ENCODE data around the gene PSAT1.

The PSAT1 gene

DNA sequence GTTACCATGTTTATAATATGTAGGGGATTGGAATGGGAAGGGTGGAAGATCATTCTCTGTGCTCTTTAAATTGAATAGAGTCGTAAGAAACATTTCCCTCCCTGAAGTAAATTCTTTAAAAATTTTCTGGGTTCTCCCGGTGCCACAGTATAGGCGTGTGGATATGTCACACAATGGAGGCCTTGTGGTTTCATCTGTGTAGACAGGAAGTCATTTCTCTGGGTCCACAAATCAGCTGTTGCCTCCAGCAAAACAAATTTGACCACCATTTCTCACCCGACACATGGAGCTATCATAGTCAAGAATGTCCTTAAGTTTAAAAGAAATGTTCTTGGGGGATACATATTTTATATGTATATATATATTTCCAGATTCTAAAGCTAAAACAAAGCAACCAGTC lies 43.6 kb upstream of the PSAT1 start:
- TF ChIP-seq SIN3A (IDR thresholded peaks at IDR 0.05; ENCODE audit: borderline replicate concordance, insufficient read depth, low read length) = no peak
- no peak for TF ChIP-seq FOXP2 (optimal IDR thresholded peaks at IDR 0.05; ENCODE audit: borderline replicate concordance, extremely low read depth, extremely low read length, insufficient read depth)
- TF ChIP-seq TAF1 (IDR thresholded peaks at IDR 0.05; ENCODE audit: borderline replicate concordance, insufficient read depth, low read length) = no peak
- no peak for TF ChIP-seq POLR2AphosphoS5 (IDR thresholded peaks at IDR 0.05; ENCODE audit: low read depth, low read length)
- TF ChIP-seq, protein P1, sequence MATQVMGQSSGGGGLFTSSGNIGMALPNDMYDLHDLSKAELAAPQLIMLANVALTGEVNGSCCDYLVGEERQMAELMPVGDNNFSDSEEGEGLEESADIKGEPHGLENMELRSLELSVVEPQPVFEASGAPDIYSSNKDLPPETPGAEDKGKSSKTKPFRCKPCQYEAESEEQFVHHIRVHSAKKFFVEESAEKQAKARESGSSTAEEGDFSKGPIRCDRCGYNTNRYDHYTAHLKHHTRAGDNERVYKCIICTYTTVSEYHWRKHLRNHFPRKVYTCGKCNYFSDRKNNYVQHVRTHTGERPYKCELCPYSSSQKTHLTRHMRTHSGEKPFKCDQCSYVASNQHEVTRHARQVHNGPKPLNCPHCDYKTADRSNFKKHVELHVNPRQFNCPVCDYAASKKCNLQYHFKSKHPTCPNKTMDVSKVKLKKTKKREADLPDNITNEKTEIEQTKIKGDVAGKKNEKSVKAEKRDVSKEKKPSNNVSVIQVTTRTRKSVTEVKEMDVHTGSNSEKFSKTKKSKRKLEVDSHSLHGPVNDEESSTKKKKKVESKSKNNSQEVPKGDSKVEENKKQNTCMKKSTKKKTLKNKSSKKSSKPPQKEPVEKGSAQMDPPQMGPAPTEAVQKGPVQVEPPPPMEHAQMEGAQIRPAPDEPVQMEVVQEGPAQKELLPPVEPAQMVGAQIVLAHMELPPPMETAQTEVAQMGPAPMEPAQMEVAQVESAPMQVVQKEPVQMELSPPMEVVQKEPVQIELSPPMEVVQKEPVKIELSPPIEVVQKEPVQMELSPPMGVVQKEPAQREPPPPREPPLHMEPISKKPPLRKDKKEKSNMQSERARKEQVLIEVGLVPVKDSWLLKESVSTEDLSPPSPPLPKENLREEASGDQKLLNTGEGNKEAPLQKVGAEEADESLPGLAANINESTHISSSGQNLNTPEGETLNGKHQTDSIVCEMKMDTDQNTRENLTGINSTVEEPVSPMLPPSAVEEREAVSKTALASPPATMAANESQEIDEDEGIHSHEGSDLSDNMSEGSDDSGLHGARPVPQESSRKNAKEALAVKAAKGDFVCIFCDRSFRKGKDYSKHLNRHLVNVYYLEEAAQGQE (IDR thresholded peaks at IDR 0.05; ENCODE audit: insufficient read depth in 1 of 2, low read depth in 2 of 2, low read length in 2 of 2) = no peak

DNA sequence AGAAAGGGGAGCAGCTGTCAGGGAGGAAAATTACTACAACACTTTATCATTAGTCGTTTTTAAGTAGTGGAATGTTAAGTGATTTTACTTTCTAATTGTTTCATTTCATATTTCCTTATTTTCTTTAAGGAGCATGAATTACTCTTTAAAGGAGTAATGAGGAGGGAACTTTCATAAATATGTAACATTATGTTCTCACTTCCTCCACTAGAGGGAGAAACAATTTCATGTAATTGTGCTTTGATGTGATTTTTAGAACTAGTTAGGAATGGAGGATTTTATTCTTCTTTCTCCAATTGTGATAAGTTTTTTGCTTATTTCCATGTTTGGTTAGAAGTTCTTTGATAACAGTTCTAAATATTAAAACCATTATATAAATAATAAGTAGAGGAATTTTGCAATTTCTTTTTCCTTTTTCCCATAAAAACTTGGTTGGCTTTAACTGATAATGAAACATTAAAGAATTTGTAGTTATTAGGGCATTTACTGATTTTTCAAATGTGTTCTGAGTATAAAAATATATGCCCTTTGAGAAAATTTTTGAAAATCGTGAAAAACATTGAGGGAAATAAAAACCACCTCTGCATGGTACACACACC lies 35.4 kb upstream of the PSAT1 start:
- no peak for TF ChIP-seq SIN3A (IDR thresholded peaks at IDR 0.05; ENCODE audit: borderline replicate concordance, insufficient read depth, low read length)
- no peak for TF ChIP-seq POLR2AphosphoS5 (IDR thresholded peaks at IDR 0.05; ENCODE audit: low read depth, low read length)
- TF ChIP-seq, protein P1 (IDR thresholded peaks at IDR 0.05; ENCODE audit: insufficient read depth in 1 of 2, low read depth in 2 of 2, low read length in 2 of 2) = no peak
- TF ChIP-seq TAF1 (IDR thresholded peaks at IDR 0.05; ENCODE audit: borderline replicate concordance, insufficient read depth, low read length) = no peak
- TF ChIP-seq FOXP2 (optimal IDR thresholded peaks at IDR 0.05; ENCODE audit: borderline replicate concordance, extremely low read depth, extremely low read length, insufficient read depth) = no peak

DNA sequence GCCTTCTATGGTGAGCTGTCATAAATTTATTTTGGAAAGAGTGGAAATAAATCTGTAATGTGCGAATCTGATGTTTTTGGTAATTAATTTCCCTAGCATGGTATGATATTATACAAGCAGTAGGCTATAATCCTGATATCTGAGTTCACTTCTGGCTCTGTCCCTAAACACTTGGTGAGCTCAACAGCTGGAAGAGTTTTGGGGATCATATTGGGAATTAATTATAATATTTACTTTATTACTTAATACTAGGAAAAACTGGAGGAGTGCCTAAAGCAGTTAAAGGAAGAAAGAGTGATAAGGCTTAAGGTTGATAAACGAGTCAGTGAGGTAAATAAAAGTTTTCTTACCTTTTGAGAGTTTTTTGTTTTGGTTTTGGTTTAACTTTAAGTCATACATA lies 34.3 kb upstream of the PSAT1 start:
- TF ChIP-seq, protein P1 (IDR thresholded peaks at IDR 0.05; ENCODE audit: insufficient read depth in 1 of 2, low read depth in 2 of 2, low read length in 2 of 2) = no peak
- TF ChIP-seq FOXP2 (optimal IDR thresholded peaks at IDR 0.05; ENCODE audit: borderline replicate concordance, extremely low read depth, extremely low read length, insufficient read depth) (no peak), POLR2AphosphoS5 (IDR thresholded peaks at IDR 0.05; ENCODE audit: low read depth, low read length) (no peak), TAF1 (IDR thresholded peaks at IDR 0.05; ENCODE audit: borderline replicate concordance, insufficient read depth, low read length) (no peak), SIN3A (IDR thresholded peaks at IDR 0.05; ENCODE audit: borderline replicate concordance, insufficient read depth, low read length) (no peak)

DNA sequence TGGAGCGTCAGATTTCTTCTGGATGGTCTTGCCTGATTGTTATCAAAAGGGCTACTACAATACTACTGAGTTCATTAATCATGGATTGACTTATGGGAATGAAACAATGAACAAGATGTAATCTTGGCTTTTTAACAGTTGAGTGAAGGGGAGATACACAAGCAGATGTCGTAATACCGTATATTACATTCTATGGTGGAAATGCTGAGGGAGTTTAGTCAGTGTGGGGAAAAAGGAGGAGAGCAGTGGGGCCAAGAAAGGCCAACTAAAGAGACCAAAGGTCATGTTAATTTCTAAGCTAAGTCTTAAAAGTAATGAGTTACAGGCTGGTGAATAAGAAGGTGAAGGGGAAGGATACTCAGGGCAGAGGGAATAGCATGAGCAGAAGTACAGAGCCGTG lies 29.0 kb upstream of the PSAT1 start:
- TF ChIP-seq TAF1 (IDR thresholded peaks at IDR 0.05; ENCODE audit: borderline replicate concordance, insufficient read depth, low read length) = no peak
- TF ChIP-seq, protein P1 (IDR thresholded peaks at IDR 0.05; ENCODE audit: insufficient read depth in 1 of 2, low read depth in 2 of 2, low read length in 2 of 2) = no peak
- TF ChIP-seq FOXP2 (optimal IDR thresholded peaks at IDR 0.05; ENCODE audit: borderline replicate concordance, extremely low read depth, extremely low read length, insufficient read depth) = no peak

DNA sequence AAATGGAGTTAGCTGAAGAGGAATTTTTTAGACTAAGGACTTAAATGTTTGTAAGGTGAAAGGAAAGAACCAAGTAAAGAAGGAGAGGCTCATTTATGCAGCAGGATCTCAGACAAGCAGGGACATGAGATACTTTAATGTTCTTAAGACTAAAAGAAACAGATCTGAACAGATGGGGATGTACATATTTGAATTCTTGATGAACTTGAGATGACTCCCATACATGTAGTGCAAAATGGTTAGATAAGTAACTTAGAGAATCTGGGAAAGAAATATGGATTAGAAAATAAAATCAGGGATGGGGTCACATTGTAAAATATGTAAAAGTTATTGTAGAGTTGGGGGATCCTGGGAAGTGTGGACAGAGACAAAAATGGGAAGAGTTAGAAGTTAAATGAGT lies 27.1 kb upstream of the PSAT1 start:
- TF ChIP-seq POLR2AphosphoS5 (IDR thresholded peaks at IDR 0.05; ENCODE audit: low read depth, low read length) (no peak), FOXP2 (optimal IDR thresholded peaks at IDR 0.05; ENCODE audit: borderline replicate concordance, extremely low read depth, extremely low read length, insufficient read depth) (no peak), SIN3A (IDR thresholded peaks at IDR 0.05; ENCODE audit: borderline replicate concordance, insufficient read depth, low read length) (no peak), TAF1 (IDR thresholded peaks at IDR 0.05; ENCODE audit: borderline replicate concordance, insufficient read depth, low read length) (no peak)
- TF ChIP-seq, protein P1 (IDR thresholded peaks at IDR 0.05; ENCODE audit: insufficient read depth in 1 of 2, low read depth in 2 of 2, low read length in 2 of 2) = no peak
